Activated T-cell treated with anti-CD3 and anti-CD28 coated beads, Interleukin-2, amount 50 U/mL, for 24 hours (primary cell): Measurements from ENCODE around the gene KMT2D.
A peak's percentile ranks its signal among the peaks of the same experiment; 100 is the strongest.

Experiments used
- DNase-seq: peaks from one replicate; pipeline ENCODE4 v3.0.0-alpha.2; 2020
- H3K27ac Mint-ChIP-seq: 2 replicates; pipeline ENCODE4 v1.8.0; 2020; ENCODE audit warnings: mild to moderate bottlenecking, mixed read lengths
- H3K27me3 Mint-ChIP-seq: 2 replicates; pipeline ENCODE4 v1.8.0; 2020; ENCODE audit warnings: mixed read lengths
- H3K36me3 Mint-ChIP-seq: 2 replicates; pipeline ENCODE4 v1.8.0; 2020; ENCODE audit warnings: low read depth, mixed read lengths
- H3K4me1 Mint-ChIP-seq: 2 replicates; pipeline ENCODE4 v1.8.0; 2020; ENCODE audit warnings: low read depth, mixed read lengths
- H3K4me3 Mint-ChIP-seq: 2 replicates; pipeline ENCODE4 v1.8.0; 2020; ENCODE audit warnings: mild to moderate bottlenecking, moderate library complexity, mixed read lengths
- H3K9me3 Mint-ChIP-seq: 2 replicates; pipeline ENCODE4 v1.8.0; 2020; ENCODE audit warnings: mixed read lengths

KMT2D gene

DNA sequence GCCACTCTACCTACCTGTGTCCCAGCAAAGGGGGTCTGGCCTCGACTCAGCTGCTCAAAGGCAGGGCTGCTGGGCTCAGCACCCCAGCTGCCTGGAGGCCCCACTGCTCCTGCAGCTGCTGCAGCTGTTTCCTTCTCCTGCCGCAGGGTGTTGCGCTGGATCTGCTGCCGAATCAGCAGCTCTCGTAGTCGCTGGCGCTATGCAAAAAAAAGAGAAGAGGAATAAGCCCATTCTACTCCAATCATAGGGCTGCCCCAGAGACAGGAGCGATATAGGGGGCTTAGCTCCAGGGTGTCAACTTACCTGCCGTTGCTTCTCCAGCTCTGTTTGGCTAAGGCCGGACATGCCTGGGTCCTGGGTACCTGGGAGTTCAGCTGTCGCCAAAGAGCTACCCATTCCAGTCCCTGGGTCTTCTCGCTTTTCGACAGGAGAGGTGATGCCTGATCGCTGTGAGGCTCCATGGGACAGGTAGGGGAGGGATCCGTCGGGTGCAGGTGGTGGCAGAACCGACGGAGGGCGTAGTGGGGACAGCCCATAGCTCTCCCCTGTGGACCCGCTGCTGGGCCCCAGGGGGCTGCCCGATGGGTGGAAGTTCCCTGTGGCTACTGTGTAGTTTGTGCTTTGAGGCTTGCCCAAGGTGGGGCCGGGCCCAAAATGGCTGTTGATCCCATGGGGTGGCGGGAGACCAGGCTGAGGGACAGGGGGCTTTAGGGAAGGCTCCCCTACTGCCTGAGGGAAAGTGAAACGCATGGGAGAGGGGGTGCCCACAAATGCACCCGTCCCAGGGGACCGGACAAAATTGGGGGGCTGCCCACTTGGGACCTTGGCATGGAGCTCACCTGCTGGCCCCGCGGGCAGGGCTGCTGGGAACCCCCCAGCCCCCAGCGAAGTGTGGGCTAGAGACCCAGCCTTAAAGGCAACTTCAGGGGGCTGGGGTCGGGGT is 20.9 kb downstream of the KMT2D start:
- DNase-seq, result no peak
- Mint-ChIP-seq H3K9me3 (no peaks in the 10 kb centered on the region), H3K27ac (no peak overlapping the region), H3K4me3 (no peak overlapping the region), H3K4me1 (no peaks in the 10 kb centered on the region), H3K36me3 (peaks cover 99% of the 10 kb centered on the region), H3K27me3 (no peaks in the 10 kb centered on the region)

DNA sequence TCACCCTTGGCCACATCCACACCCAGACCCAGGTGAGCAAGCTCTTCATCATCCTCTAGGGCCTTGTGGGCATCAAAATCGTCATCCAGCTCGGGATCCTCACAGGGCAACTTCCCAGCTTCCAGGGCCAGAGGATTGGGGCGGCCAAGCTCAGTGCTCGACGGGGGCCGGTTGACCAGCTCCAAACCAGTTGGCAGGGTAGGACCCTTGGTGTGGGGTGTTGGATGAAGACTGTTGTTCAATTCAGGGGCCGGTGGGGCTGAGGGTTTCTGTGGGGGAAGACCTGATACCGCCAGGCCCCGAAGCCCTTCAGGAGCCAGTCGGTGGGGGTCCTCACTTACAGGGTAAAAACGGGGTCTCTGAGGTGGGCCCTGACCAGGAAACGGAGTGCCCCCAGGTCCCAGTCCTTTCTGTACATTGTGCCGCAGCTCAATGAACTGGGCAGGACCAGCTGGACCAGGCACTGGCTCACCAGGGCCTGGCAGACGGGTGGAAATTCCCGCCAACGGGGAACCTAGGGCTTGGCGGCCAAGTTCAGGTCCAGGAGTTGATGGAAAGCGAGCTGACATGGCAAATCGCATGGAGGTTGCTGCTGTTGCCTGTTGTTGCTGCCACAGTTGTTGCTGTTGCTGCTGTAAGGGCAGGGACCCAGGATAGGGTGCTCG is 22.2 kb downstream of the KMT2D start:
- Mint-ChIP-seq H3K36me3 (peaks cover 99% of the 10 kb centered on the region), H3K4me1 (no peaks in the 10 kb centered on the region), H3K9me3 (no peaks in the 10 kb centered on the region), H3K27ac (no peak overlapping the region), H3K4me3 (no peak overlapping the region), H3K27me3 (no peaks in the 10 kb centered on the region)
- no peak for DNase-seq

DNA sequence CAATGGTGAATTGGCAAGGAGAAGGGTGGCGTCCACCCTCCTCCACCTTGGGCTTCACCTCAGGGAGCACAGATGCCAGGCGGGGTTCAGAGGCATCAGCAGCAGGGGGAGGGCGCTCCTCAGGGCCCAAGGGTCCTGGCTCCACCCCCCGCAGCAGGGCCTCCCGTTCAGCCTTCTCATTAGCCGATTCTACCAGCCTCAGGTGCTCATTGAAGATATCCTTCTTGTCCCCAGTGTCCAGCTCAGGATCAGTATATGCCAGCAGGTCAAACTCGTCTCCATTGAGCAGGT is 22.7 kb downstream of the KMT2D start:
- no peaks in the 10 kb centered on the region for H3K9me3 Mint-ChIP-seq
- H3K36me3 Mint-ChIP-seq, result peaks cover 99% of the 10 kb centered on the region
- H3K27ac Mint-ChIP-seq, result no peak overlapping the region
- H3K4me3 Mint-ChIP-seq, result no peak overlapping the region
- no peaks in the 10 kb centered on the region for H3K4me1 Mint-ChIP-seq
- no peaks in the 10 kb centered on the region for H3K27me3 Mint-ChIP-seq
- DNase-seq, result no peak

DNA sequence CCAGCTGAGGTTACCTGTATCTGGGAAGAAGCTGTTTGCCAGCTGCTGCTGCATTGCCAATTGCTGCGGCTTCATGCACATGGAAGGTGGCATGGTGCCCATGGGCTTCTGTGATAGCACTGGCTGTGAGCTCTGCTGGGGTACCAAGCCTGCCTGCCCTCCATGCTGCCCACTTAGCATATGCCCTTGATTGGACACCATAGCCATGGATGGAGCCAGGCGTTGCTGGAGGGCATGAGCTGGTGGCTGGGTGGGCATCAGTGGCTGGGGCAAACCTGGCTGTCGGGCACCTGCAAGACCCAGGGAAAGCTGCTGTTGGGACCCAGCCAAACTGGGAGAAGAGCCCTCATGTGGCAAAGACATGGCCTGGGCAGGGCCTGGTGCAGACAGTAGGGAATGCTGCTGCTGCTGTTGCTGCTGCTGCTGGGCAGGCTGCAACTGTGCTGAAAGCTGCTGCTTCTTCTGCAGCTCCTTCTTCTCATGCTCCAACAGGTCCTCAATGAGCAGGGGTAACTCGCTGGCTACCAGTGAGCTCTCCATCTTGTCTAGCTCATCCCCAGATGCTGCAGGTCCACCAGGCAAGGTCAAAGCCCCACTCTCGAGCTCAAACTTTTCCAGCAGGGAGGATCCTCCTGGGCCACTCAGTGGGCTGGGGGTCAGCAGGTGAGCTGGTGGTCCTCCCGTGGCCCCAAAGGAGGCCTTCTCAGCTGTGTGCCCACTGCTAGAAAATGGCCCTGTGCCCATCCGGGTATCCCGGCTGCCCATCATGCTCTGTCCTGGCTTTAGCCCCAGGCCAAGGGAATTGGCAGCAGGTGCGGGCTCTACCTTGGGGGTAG is 23.3 kb downstream of the KMT2D start:
- Mint-ChIP-seq H3K9me3 (no peaks in the 10 kb centered on the region), H3K4me3 (no peak overlapping the region), H3K27ac (no peak overlapping the region), H3K27me3 (no peaks in the 10 kb centered on the region), H3K36me3 (peaks cover 99% of the 10 kb centered on the region), H3K4me1 (no peaks in the 10 kb centered on the region)
- DNase-seq, result no peak

DNA sequence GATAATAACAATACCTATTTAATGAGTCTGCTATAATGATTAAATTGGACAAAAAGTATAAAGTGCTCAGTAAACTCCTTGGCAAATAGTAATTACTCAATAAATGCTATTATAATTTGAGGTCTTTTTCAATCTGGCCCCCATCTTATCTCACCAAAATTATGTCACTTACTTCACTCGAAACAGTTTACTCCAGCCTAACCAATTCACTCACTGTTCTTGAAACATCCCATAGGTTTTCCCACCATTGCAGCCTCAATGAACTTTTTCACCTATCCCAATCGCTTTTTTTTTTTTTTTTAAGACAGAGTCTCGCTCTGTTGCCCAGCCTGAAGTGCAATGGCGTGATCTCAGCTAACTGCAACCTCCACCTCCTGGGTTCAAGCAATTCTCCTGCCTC is 24.6 kb downstream of the KMT2D start:
- H3K27me3 Mint-ChIP-seq, result no peaks in the 10 kb centered on the region
- H3K9me3 Mint-ChIP-seq, result no peaks in the 10 kb centered on the region
- DNase-seq, result no peak
- no peaks in the 10 kb centered on the region for H3K4me1 Mint-ChIP-seq
- peaks cover 97% of the 10 kb centered on the region for H3K36me3 Mint-ChIP-seq
- H3K27ac Mint-ChIP-seq, result no peak overlapping the region
- no peak overlapping the region for H3K4me3 Mint-ChIP-seq

DNA sequence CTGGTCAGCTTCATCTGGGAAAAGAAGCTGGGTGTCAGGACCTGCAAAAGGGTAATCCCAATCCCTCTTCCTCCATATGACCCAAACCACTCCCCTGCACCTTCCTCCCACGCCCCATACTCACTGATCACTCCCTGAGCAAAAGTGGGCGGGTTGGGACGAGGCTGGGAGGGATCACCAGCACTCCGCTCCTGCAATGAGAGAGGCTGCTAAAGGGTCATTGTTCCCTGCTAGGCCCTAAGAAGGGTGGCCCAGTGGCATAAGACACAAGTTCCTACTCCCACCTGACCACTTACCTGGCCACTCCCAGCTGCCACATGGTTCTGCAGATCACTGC is 26.3 kb downstream of the KMT2D start:
- Mint-ChIP-seq H3K27me3 (no peaks in the 10 kb centered on the region), H3K4me3 (no peak overlapping the region), H3K27ac (no peak overlapping the region), H3K36me3 (peaks cover 95% of the 10 kb centered on the region), H3K4me1 (no peaks in the 10 kb centered on the region), H3K9me3 (no peaks in the 10 kb centered on the region)
- no peak for DNase-seq

- Mint-ChIP-seq H3K4me1 (no peaks in the 10 kb centered on the region), H3K27me3 (no peaks in the 10 kb centered on the region), H3K9me3 (no peaks in the 10 kb centered on the region), H3K36me3 (peaks cover 95% of the 10 kb centered on the region), H3K4me3 (no peak overlapping the region), H3K27ac (no peak overlapping the region)
- no peak for DNase-seq
Measured at GRCh38 chr12:49033611-49034285, 26.8 kb downstream of the KMT2D start.

DNA sequence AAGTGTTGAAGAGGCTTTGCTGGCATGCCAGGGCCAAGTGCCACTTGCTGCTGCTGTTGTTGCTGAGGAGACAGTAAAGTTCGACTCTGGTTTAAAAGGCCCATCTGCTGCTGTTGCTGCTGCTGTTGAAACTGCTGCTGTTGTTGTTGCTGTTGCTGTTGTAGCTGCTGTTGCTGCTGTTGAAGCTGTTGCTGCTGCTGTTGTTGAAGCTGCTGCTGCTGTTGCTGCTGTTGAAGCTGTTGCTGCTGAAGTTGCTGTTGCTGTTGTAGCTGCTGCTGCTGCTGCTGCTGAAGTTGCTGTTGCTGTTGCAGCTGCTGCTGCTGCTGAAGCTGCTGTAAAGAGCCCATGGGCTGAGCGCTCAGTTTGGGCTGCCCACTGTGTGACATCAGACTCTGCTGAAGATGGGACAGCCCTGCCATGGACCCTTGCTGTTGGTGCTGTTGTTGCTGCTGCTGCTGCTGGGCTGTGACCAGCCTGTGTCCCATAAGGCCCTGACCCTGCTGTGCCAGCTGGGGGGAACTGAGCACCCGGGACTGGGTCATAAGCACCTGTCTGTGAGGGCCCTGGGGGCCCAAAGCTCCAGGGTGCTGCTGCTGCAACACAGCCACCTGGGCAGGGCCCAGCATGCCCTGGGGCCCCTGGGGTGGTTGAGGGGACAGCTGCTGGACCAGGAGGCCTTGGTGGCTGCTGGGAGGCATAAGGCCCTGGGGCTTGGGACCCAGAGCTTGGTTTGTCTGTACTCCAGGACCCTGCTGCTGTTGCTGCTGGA is 27.7 kb downstream of the KMT2D start:
- H3K36me3 Mint-ChIP-seq, result peaks cover 95% of the 10 kb centered on the region
- H3K27ac Mint-ChIP-seq, result no peak overlapping the region

DNA sequence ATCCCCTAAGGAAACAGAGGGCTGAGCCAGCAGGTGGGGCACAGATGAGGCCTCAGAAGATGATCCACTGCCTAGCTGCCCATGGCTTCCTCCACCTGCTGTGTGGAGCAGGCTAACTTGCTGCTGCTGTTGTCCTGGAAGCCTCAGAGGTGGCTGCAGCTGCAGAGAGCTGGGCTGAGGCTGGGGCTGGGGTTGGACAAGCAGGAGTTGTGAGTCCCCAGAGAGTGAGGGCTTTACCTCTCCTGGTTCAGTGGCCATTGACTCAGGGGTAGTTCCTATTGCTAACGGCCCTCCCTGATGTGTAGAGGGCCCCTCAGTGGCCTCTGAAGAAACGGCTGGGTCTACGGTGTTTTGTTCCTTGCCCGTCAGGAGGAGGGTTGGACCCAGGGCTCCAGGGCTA is 28.3 kb downstream of the KMT2D start:
- no peaks in the 10 kb centered on the region for H3K27me3 Mint-ChIP-seq
- H3K4me3 Mint-ChIP-seq, result no peak overlapping the region
- DNase-seq, result no peak
- H3K27ac Mint-ChIP-seq, result no peak overlapping the region
- no peaks in the 10 kb centered on the region for H3K9me3 Mint-ChIP-seq
- H3K4me1 Mint-ChIP-seq, result no peaks in the 10 kb centered on the region
- peaks cover 95% of the 10 kb centered on the region for H3K36me3 Mint-ChIP-seq

More for the DNA sequence above, 27.7 kb downstream of the KMT2D start:
- no peak for DNase-seq
- no peak overlapping the region for H3K4me3 Mint-ChIP-seq
- no peaks in the 10 kb centered on the region for H3K27me3 Mint-ChIP-seq
- H3K9me3 Mint-ChIP-seq, result no peaks in the 10 kb centered on the region
- H3K4me1 Mint-ChIP-seq, result no peaks in the 10 kb centered on the region

DNA sequence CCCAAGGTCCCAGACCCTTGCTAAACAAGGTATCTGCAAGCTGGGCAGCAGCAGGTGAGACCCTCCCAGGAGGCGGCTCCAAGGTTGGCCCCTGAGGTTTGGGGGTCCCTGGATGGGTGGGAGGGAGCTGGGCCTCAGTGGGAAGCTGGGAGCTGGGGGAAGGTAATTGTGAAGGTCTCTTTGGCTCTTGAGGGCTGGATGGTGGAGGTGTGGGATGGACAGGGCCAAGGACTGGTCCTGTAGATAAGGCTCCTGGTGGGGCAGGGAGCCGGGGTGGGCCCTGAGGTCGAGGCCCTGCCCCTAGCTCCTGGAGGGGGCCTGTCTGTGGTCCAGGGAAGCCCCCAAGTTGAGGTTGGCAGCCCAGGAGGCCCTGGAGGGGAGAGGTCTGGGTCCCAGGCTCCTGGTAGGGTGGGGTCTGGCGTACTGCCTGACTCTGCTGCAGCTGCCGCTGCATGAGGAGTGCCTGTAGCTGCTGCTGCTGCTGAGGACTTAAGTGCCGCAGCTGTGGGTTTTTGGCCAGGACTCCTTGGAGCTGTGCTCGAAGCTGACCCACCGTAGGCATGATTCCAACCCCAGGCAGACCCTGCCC is 28.9 kb downstream of the KMT2D start:
- no peak overlapping the region for H3K27ac Mint-ChIP-seq
- H3K36me3 Mint-ChIP-seq, result peaks cover 95% of the 10 kb centered on the region
- DNase-seq, result no peak
- no peaks in the 10 kb centered on the region for H3K9me3 Mint-ChIP-seq
- no peaks in the 10 kb centered on the region for H3K4me1 Mint-ChIP-seq
- H3K27me3 Mint-ChIP-seq, result no peaks in the 10 kb centered on the region
- no peak overlapping the region for H3K4me3 Mint-ChIP-seq

DNA sequence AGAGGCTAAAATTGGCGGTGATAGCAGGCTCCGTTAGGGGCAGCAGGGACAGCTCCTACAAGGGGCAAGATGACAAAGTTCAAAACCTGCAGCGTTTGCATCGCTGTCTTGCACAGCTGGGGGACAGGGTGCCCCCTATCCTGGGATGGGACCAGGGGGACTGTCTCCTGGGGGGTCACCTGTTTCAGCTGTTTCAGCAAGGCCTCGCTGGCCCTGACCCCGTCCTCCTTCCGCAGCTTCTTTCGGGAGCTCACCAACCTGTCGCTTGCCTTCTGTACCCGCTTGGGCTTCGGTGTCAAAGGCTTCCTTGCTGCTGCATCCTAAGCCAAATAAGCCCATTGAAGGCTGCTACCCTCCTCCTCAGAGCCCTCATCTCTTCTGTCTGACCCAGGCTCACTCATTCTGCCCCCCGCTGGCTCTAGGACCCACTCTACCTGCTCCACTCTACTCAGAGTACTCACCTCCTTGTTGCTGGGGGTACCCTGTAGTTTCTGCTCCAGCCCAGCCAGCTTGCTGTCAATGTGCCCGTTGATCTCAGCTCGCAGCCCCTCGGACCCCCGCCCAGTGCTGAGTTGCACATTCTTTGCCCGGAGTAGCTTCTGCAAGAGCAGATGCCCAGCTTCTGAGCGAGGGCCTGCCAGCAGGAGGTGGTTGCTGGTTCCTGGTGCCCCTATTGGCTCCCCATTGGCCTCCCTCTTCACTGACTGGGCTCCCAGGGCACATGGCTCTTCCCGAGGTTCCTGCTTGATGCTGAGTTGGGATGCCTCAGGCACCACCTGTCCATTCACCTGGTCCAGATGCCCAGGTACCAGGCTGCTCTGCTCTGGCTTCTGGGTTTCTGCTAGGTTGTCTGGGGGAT is 29.7 kb downstream of the KMT2D start:
- Mint-ChIP-seq H3K36me3 (peaks cover 96% of the 10 kb centered on the region), H3K4me3 (no peak overlapping the region), H3K27ac (no peak overlapping the region)

DNA sequence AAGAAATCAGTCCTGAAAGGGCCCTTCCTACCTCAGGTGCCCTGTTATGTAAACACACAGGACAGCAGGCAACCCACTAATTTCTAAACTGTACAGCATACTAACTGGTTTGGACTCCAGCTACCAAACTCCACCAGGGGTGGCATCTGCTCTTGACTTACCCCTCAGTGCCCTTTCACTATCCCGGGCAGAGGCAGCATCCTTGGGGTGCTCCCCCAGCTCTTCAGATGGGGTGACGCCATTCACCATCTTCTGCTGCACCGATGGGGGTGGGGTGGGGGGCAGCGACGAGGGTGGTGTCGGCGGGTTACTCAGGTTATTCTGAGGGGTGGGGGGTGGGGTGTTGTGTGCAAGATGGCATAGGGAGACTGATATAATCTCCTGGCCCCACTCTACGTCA is 30.5 kb downstream of the KMT2D start:
- Mint-ChIP-seq H3K9me3 (no peaks in the 10 kb centered on the region), H3K27ac (no peak overlapping the region), H3K36me3 (peaks cover 95% of the 10 kb centered on the region)

More for the DNA sequence above, 29.7 kb downstream of the KMT2D start:
- Mint-ChIP-seq H3K27me3 (no peaks in the 10 kb centered on the region), H3K9me3 (no peaks in the 10 kb centered on the region), H3K4me1 (peaks cover 2% of the 10 kb centered on the region)
- DNase-seq, result peak; percentile 31

More for the DNA sequence above, 30.5 kb downstream of the KMT2D start:
- Mint-ChIP-seq H3K27me3 (no peaks in the 10 kb centered on the region), H3K4me3 (no peak overlapping the region), H3K4me1 (peaks cover 6% of the 10 kb centered on the region)
- peak; percentile 20 for DNase-seq
